ENCODE results near the gene NUMA1.

NUMA1 gene

GRCh38 chr11:72030472-72031045 is 49.8 kb downstream of the NUMA1 start:
- no peaks in the 10 kb centered on the region for H3K27me3 ChIP-seq (ENCODE audit: insufficient read depth, poor library complexity, severe bottlenecking)
- no peak overlapping the region for H3K27ac ChIP-seq (replicated peaks)
- no peak for TF ChIP-seq SPI1 (IDR thresholded peaks at IDR 0.05; ENCODE audit: borderline replicate concordance, low read depth)
- no peak for TF ChIP-seq POLR2AphosphoS5 (IDR thresholded peaks at IDR 0.05; ENCODE audit: low read depth)
- no peak for TF ChIP-seq REST (IDR thresholded peaks at IDR 0.05; ENCODE audit: insufficient replicate concordance, low read depth)
- no peak for TF ChIP-seq GABPA (IDR thresholded peaks at IDR 0.05; ENCODE audit: low read depth)
- no peak for TF ChIP-seq CTCF (IDR thresholded peaks at IDR 0.05; ENCODE audit: insufficient read depth, low read length)
- no peak for DNase-seq (ENCODE audit: low read depth in 1 of 2, low spot score in 1 of 2)
- H3K4me3 ChIP-seq (replicated peaks; ENCODE audit: insufficient read depth, low read length) = no peak overlapping the region

- Histone ChIP-seq H3K27me3 (ENCODE audit: insufficient read depth, poor library complexity, severe bottlenecking) (no peaks in the 10 kb centered on the region), H3K4me3 (replicated peaks; ENCODE audit: insufficient read depth, low read length) (no peak overlapping the region), H3K27ac (replicated peaks) (no peak overlapping the region)
- no peak for DNase-seq (ENCODE audit: low read depth in 1 of 2, low spot score in 1 of 2)
- TF ChIP-seq GABPA (IDR thresholded peaks at IDR 0.05; ENCODE audit: low read depth) (no peak), SPI1 (IDR thresholded peaks at IDR 0.05; ENCODE audit: borderline replicate concordance, low read depth) (no peak), POLR2AphosphoS5 (IDR thresholded peaks at IDR 0.05; ENCODE audit: low read depth) (no peak), REST (IDR thresholded peaks at IDR 0.05; ENCODE audit: insufficient replicate concordance, low read depth) (no peak), CTCF (IDR thresholded peaks at IDR 0.05; ENCODE audit: insufficient read depth, low read length) (no peak)
Observed at GRCh38 chr11:72026090-72026489, 54.3 kb downstream of the NUMA1 start.

- H3K27ac ChIP-seq (replicated peaks) = no peak overlapping the region
- no peak for DNase-seq (ENCODE audit: low read depth in 1 of 2, low spot score in 1 of 2)
- H3K4me3 ChIP-seq (replicated peaks; ENCODE audit: insufficient read depth, low read length) = no peak overlapping the region
- TF ChIP-seq REST (IDR thresholded peaks at IDR 0.05; ENCODE audit: insufficient replicate concordance, low read depth) (no peak), GABPA (IDR thresholded peaks at IDR 0.05; ENCODE audit: low read depth) (no peak), POLR2AphosphoS5 (IDR thresholded peaks at IDR 0.05; ENCODE audit: low read depth) (no peak), CTCF (IDR thresholded peaks at IDR 0.05; ENCODE audit: insufficient read depth, low read length) (no peak), SPI1 (IDR thresholded peaks at IDR 0.05; ENCODE audit: borderline replicate concordance, low read depth) (no peak)
- no peaks in the 10 kb centered on the region for H3K27me3 ChIP-seq (ENCODE audit: insufficient read depth, poor library complexity, severe bottlenecking)
Observed at GRCh38 chr11:72024069-72024754, 56.1 kb downstream of the NUMA1 start.

Measured in HL-60 (cell line).